Activated T-cell treated with anti-CD3 and anti-CD28 coated beads, Interleukin-2, amount 50 U/mL, for 1 hour (primary cell): Measurements from ENCODE around the gene METTL17.
A peak's percentile ranks its signal among the peaks of the same experiment; 100 is the strongest.
"Not testable (repeated sequence)": the region's sequence is repeated elsewhere in the genome, so short reads cannot be mapped to it uniquely, and the experiment has no call there.

ENCODE experiments used
- DNase-seq: peaks from one replicate; pipeline ENCODE4 v3.0.0-alpha.2; 2020

METTL17 gene

GRCh38 chr14:20997564-20997963 is 7.8 kb downstream of the METTL17 start:
- DNase-seq, result no peak

- DNase-seq, result no peak
Measured at GRCh38 chr14:20998139-20998538, 8.4 kb downstream of the METTL17 start.

- no peak for DNase-seq
Measured at GRCh38 chr14:20998674-20999366, 9.0 kb downstream of the METTL17 start, which contains the start of gene SLC39A2. Gene SLC39A2 (plus strand): TSS chr14:20999293. CDS start chr14:20999447, 154 bp downstream.

- no peak for DNase-seq
Measured at GRCh38 chr14:20999591-20999990, 9.8 kb downstream of the METTL17 start.

GRCh38 chr14:21001218-21001617 is 11.4 kb downstream of the METTL17 start:
- DNase-seq, result no peak

- DNase-seq, result no peak
Measured at GRCh38 chr14:21003788-21004346, 14.1 kb downstream of the METTL17 start.

GRCh38 chr14:21009721-21010120 is 19.9 kb downstream of the METTL17 start:
- DNase-seq, result not testable (repeated sequence)

GRCh38 chr14:21011136-21011535 is 21.4 kb downstream of the METTL17 start:
- DNase-seq, result no peak

GRCh38 chr14:21014761-21015190 is 25.0 kb downstream of the METTL17 start:
- DNase-seq, result peak; percentile 77

GRCh38 chr14:21015312-21015711 is 25.5 kb downstream of the METTL17 start:
- DNase-seq, result no peak

GRCh38 chr14:21016413-21017190 is 26.8 kb downstream of the METTL17 start:
- no peak for DNase-seq

GRCh38 chr14:21017528-21018245 is 27.9 kb downstream of the METTL17 start:
- DNase-seq, result no peak

- no peak for DNase-seq
Measured at GRCh38 chr14:21018286-21018685, 28.5 kb downstream of the METTL17 start.

- no peak for DNase-seq
Measured at GRCh38 chr14:21018781-21019180, 29.0 kb downstream of the METTL17 start.

- DNase-seq, result no peak
Measured at GRCh38 chr14:21019366-21019765, 29.6 kb downstream of the METTL17 start.

GRCh38 chr14:21020977-21021545 is 31.3 kb downstream of the METTL17 start:
- DNase-seq, result no peak

- no peak for DNase-seq
Measured at GRCh38 chr14:21022686-21023085, 32.9 kb downstream of the METTL17 start.

- no peak for DNase-seq
Measured at GRCh38 chr14:21023174-21023573, 33.4 kb downstream of the METTL17 start.

- peak; percentile 33 for DNase-seq
Measured at GRCh38 chr14:21023817-21024584, 34.2 kb downstream of the METTL17 start.

- peak; percentile 83 for DNase-seq
Measured at GRCh38 chr14:21024585-21025370, 35.0 kb downstream of the METTL17 start, which contains the start of gene NDRG2. Gene NDRG2 (minus strand): TSS chr14:21025061. CDS start chr14:21023315, 1,746 bp downstream.
